Activated CD8-positive, alpha-beta memory T cell treated with anti-CD3 and anti-CD28 coated beads, Interleukin-2, amount 50 U/mL, for 1 hour (primary cell): Measurements from ENCODE around the gene COL9A3.

Experiments used
- DNase-seq: peaks from one replicate; pipeline ENCODE4 v3.0.0-alpha.2; 2020; ENCODE audit errors: extremely low read depth

The COL9A3 gene

DNA sequence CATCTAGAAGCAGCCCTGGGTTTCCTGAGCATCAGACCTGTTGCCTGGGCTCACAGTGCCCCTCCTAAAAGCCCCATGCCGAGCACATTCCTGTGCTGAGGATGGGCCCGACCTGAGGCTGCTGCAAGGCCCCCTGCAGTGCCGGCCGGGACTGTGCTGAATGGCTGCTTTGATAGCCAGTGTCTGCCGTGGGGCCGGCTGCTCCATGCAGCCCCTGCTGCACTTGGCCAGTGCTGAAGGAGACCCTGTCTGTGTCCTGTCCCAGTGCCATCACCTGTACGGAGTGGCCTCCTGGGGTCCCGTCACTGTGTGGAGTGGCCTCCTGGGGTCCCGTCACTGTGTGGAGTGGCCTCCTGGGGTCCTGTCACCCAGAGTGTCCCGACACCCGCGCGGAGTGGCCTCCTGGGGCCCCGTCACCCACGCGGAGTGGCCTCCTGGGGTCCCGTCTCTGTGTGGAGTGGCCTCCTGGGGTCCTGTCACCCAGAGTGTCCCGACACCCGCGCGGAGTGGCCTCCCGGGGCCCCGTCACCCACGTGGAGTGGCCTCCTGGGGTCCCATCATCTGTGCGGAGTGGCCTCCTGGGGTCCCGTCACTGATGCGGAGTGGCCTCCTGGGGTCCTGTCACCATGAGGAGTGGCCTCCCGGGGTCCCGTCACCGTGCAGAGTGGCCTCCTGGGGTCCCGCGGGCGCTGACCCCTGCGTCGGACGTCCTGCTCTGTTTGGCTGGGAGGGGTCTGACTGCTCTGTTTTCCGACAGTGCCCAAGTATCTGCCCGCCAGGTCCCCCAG lies 7.0 kb downstream of the COL9A3 start:
- no peak for DNase-seq

DNA sequence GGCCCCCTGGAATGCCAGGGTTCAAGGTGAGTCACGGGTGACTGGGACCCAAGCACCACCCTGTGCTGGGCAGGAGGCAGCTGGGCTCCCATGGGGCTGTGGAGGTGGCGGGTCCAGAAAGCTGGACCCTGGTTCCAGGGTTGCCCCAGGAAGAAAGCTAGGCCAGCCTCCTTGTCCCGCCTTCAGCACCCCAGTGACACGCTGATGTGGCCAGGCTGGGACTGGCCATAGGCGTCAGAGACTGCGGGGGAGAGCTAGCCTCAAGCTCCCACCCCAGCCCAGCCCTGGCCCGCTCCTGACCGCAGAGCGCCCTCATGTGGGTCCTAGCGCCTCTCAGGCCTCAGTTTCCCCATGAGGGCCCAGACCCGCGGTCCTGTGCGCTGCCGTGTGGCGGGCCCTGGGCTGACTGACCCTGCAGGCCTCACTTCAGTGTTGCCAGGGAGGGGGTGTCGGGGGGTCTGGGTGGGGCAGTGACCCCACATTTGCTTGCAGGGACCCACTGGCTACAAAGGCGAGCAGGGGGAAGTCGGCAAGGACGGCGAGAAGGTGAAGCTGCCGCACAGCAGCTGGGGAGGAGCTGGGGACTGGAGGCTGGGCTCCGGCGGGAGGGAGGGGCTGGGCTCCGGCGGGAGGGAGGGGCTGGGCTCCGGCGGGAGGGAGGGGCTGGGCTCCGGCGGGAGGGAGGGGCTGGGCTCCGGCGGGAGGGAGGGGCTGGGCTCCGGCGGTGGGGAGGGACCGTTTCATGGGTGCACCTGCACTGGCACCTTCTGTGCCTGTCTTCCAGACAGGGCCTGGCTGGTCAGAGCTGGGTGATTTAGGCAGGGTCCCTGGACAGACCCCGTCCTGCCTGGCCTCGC lies 7.9 kb downstream of the COL9A3 start:
- no peak for DNase-seq

- DNase-seq: no peak
Observed at GRCh38 chr20:62825333-62825985, 8.6 kb downstream of the COL9A3 start.

DNA sequence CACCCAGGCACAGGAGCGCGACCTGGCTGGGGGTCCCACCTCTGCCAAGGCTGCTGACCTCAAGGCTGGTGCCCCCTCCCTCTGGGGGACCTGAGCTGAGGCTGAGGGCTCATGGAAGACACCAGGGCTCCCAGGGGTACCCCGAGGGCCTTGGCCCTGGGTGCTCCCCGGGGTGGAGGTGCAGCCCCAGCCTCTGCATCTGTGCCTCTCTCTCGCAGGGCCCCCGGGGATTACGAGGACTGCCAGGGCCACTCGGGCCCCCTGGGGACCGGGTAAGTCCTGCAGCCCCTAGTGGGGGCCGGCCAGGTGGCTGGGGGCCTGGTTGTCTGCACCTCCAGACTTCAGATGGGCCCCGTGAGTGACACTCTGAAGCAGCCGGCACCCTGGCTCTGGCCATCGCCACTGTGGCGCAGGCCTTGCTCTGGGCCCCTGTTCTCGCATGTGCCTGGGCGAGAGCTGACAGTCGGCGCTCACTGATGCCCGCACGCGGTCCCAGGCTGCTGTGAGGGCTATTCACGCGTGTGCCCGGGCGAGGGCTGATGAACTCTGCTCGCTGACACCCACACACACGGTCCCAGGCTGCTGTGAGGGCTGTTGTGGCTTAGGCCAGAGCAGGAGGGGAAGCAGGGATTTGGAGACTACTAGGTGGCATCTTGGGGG lies 9.3 kb downstream of the COL9A3 start:
- DNase-seq: no peak

DNA sequence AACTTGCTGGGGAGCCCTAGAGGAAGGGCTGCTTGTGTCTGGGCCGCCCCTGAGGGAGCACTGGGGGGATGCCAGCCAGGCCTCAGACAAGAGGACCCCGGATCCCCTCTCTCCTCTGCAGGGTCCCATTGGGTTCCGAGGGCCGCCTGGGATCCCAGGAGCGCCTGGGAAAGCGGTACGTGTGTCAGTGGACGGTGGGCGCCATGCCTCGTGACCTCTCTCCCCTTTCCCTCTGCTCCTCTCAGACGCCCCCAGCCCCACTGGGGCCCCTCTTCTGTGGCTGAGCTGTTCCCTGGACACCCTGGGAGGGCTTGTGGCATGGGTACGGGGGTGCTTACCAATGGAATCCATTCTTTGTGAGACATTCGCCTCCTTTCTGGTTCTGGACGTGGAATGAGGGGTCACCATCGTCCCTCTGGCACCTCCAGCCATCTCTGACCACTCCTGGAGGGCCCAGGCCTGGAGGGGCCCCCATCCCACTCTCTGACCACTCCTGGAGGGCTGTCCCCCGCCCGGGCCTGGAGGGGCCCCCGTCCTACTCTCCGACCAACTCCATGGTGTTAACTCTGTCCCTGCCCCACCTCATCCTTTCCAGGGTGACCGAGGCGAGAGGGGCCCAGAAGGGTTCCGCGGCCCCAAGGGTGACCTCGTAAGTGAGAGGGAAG lies 9.9 kb downstream of the COL9A3 start:
- DNase-seq: no peak

- DNase-seq: no peak
Observed at GRCh38 chr20:62827311-62828038, 10.6 kb downstream of the COL9A3 start.

GRCh38 chr20:62828051-62828450 lies 11.2 kb downstream of the COL9A3 start:
- DNase-seq: no peak

GRCh38 chr20:62828511-62829230 lies 11.8 kb downstream of the COL9A3 start:
- no peak for DNase-seq

- DNase-seq: no peak
Observed at GRCh38 chr20:62829231-62830230, 12.7 kb downstream of the COL9A3 start.

DNA sequence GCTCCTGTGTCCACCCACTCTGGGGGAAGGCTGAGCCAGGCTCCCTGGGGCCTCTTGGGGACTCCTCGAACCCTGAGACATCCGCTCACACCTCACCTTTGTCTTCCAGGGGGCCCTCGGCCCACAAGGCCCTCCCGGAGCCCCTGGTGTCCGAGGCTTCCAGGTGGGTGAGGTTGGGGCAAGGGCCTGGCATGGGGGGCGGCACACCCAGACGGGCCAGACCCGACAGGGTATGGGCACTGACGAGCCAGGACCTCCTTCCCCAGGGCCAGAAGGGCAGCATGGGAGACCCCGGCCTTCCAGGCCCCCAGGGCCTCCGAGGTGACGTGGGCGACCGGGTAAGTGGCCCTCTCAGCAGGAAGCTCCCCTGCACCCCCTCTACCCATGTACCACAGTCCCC lies 13.4 kb downstream of the COL9A3 start:
- DNase-seq: no peak

DNA sequence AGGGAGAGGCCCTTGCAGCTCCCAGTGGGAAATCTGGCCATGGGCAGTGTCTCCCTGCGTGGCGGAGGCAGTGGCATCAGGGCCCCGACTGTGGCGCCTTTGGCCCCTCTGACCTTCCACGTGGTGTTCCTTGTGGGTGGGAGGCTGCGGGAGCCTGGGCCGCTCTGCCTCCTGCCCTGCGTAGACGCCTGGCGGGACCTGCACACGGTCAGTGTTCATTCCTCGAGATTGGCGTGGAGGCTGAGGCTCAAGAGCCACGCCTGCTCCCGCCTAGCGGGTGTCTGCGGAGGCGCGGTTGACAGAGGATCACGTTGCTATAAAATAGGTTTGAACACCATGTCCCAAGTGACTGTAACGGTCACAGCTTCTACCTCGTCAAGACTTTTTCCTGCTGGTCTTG lies 14.0 kb downstream of the COL9A3 start:
- DNase-seq: no peak

DNA sequence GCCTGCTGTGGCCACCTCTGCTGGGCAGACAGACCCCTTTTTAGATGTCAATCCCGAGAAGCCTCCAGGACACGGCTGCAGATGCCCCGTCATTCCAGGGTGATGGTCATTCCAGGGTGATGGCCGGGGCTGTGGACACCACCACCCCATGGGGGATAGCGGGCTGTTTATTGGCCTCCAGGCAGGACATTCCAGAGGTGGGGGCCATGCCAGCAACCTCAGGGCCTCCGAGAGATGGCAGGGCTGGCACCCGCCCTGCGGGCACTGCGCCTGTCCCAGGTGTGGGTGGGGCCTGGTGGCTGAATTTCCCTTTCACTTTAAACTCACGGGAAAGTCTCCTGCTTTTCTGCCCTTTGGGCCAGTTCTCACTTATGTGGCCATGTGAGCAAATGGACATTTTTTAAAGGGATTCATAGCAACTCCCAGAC lies 14.5 kb downstream of the COL9A3 start:
- no peak for DNase-seq

DNA sequence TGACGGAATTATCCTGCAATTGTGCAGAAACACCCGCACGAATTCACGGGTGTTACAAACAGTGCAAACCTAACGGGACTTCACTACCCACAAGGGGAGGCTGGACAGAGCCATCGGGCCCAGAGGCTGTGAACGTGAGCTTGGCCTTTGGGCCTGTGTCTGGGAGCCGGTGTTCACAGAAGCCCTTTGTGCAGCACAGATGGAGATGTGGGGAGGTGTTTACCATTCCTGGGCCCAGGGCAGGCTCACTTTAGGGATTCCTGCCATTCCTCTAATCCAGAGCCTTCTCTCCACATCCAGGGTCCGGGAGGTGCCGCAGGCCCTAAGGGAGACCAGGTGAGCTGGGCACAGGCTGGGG lies 15.0 kb downstream of the COL9A3 start:
- DNase-seq: no peak

DNA sequence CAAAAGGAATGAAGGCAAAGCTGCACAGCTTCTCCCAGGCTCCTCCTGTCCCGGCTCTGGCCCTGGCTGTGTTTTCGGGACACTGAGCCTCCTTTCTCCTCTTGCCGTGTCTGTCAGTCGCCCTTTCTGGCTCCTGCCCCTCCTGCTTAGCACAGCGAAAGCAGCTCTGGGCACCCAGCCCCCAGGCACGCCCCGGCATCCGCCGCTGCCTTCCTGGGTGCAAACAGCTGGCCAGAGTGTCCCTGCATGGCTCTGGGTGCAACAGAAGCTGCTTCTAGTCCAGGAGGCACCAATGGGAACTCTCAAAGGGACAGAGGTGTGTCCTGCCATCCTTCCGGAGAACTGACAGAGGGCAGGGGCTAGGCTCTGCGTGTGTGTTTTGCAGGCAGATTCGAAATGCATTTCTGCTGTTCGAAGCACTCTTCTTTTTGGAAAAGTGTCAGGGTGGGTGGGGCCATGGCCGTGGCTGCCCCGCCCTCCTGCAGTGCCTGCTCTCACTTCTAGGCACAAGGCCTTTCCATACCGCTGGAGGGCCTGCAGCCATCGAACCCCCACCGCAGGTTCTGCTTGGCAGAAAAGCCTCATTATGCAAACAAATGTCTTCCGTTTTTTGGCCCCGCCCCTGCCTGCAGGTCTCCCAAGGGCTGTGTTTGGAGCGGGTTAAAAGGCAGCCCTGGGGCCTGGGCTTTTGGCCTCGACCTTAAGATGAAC lies 15.5 kb downstream of the COL9A3 start:
- no peak for DNase-seq

DNA sequence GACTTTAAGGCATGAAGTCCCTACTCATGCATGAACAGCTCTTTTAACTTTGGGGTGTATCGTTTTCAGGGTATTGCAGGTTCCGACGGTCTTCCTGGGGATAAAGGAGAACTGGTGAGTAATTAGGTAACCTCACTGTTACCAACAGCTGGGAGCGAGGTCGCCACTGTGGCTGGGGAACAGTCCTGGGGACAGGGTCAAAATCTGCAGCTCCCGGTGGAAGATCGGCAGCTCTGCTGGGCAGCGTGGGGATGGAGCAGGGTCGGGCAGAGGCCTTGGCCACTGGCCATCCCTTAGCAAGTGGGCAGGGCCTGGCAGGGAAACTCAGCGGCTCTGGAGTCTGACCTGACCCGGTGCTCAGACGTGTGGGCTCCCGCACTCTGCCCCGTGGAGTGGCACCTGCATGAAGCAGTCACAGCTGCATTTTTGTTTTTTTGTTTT lies 16.1 kb downstream of the COL9A3 start:
- DNase-seq: no peak

- DNase-seq: no peak
Observed at GRCh38 chr20:62834967-62835730, 18.3 kb downstream of the COL9A3 start.
